SK-N-SH treated with all-trans-retinoic acid at 6 μM for 48 hours (cell line): Measurements from ENCODE around the gene CWC27.

ENCODE experiments used
- ARNTL ChIP-seq: fragments of 450-650 bp; formaldehyde crosslinking; IDR thresholded peaks from 2 replicates; pipeline ENCODE4 v1.5.0; 2020; ENCODE audit warnings: low read depth, mild to moderate bottlenecking, moderate library complexity, borderline replicate concordance
- CREB5 ChIP-seq: fragments of 250-450 bp; sonication (Bioruptor Pico); IDR thresholded peaks from 2 replicates; pipeline ENCODE4 v1.5.1; 2020; ENCODE audit warnings: low read depth, mild to moderate bottlenecking, moderate library complexity
- CSDC2 ChIP-seq: fragments of 250-450 bp; sonication (Bioruptor Pico); IDR thresholded peaks from 2 replicates; pipeline ENCODE4 v1.5.0; 2020; ENCODE audit warnings: mild to moderate bottlenecking, moderate library complexity

- no peak for TF ChIP-seq CSDC2 (CRISPR knock-in tag)
- no peak for TF ChIP-seq CREB5 (CRISPR knock-in tag)
- no peak for TF ChIP-seq ARNTL (CRISPR knock-in tag)
Measured at GRCh38 chr5:65047225-65047624, 278.5 kb downstream of the CWC27 start.
